H9 (cell line): ENCODE measurements around the gene PKP1. TPM values are rescaled to one million over a fixed set of nuclear protein-coding genes. Genes with fewer than 3 reads are reported as not detected.

Source experiments
- DNase-seq: peaks from one replicate; pipeline ENCODE4 v3.0.0-alpha.2; 2017
- H2AFZ ChIP-seq: one replicate; pipeline ENCODE4 v1.6.1; 2013; ENCODE audit warnings: mild to moderate bottlenecking, low read length, control low read depth, moderate library complexity
- H2AK5ac ChIP-seq: 2 replicates; pipeline ENCODE4 v1.6.1; 2013; ENCODE audit warnings: low read length, control low read depth, mixed read lengths; ENCODE audit not compliant: insufficient read length
- H2BK120ac ChIP-seq: one replicate; pipeline ENCODE4 v1.6.1; 2013; ENCODE audit warnings: low read depth, mild to moderate bottlenecking, low read length, control low read depth, inconsistent platforms; ENCODE audit not compliant: poor library complexity, severe bottlenecking
- H2BK12ac ChIP-seq: 2 replicates; pipeline ENCODE4 v1.6.1; 2013; ENCODE audit warnings: low read length, control low read depth, mixed read lengths, low read depth; ENCODE audit not compliant: insufficient read length
- H2BK15ac ChIP-seq: 2 replicates; pipeline ENCODE4 v1.6.1; 2013; ENCODE audit warnings: low read depth, low read length, control low read depth
- H2BK20ac ChIP-seq: one replicate; pipeline ENCODE4 v1.6.1; 2013; ENCODE audit warnings: low read depth, mild to moderate bottlenecking, low read length, control low read depth, inconsistent platforms; ENCODE audit not compliant: poor library complexity, severe bottlenecking
- H2BK5ac ChIP-seq: 2 replicates; pipeline ENCODE4 v1.6.1; 2013; ENCODE audit warnings: low read length, control low read depth, mixed read lengths; ENCODE audit not compliant: insufficient read length
- H3K14ac ChIP-seq: 2 replicates; pipeline ENCODE4 v1.6.1; 2013; ENCODE audit warnings: low read length, control low read depth; ENCODE audit not compliant: insufficient read depth
- H3K18ac ChIP-seq: 2 replicates; pipeline ENCODE4 v1.6.1; 2013; ENCODE audit warnings: low read depth, mild to moderate bottlenecking, mixed read lengths, low read length, control low read depth; ENCODE audit not compliant: insufficient read length
- H3K23ac ChIP-seq: 2 replicates; pipeline ENCODE4 v1.6.1; 2013; ENCODE audit warnings: low read length, control low read depth, mixed read lengths, low read depth; ENCODE audit not compliant: insufficient read length
- H3K23me2 ChIP-seq: 2 replicates; pipeline ENCODE4 v1.6.1; 2013; ENCODE audit warnings: low read depth, mild to moderate bottlenecking, mixed read lengths, low read length, control low read depth; ENCODE audit not compliant: insufficient read length, poor library complexity, severe bottlenecking
- H3K27ac ChIP-seq: 2 replicates; pipeline ENCODE4 v1.5.1; 2013; ENCODE audit warnings: low read length, control low read depth, mixed read lengths, low read depth; ENCODE audit not compliant: insufficient read length
- H3K27me3 ChIP-seq: 2 replicates; pipeline ENCODE4 v1.6.1; 2013; ENCODE audit warnings: low read length, control low read depth, inconsistent platforms; ENCODE audit not compliant: insufficient read depth
- H3K4ac ChIP-seq: 2 replicates; pipeline ENCODE4 v1.6.1; 2013; ENCODE audit warnings: low read depth, mild to moderate bottlenecking, control low read depth, inconsistent platforms, low read length, moderate library complexity
- H3K4me1 ChIP-seq: 2 replicates; pipeline ENCODE4 v1.6.1; 2013; ENCODE audit warnings: low read length, control low read depth, inconsistent platforms; ENCODE audit not compliant: insufficient read depth
- H3K4me2 ChIP-seq: 2 replicates; pipeline ENCODE4 v1.6.1; 2013; ENCODE audit warnings: low read length, control low read depth, mixed read lengths; ENCODE audit not compliant: insufficient read length, insufficient read depth
- H3K56ac ChIP-seq: 2 replicates; pipeline ENCODE4 v1.6.1; 2013; ENCODE audit warnings: low read depth, mild to moderate bottlenecking, mixed read lengths, low read length, control low read depth; ENCODE audit not compliant: insufficient read length
- H3K79me1 ChIP-seq: 2 replicates; pipeline ENCODE4 v1.6.1; 2013; ENCODE audit warnings: low read depth, mild to moderate bottlenecking, moderate library complexity, low read length, control low read depth, inconsistent platforms; ENCODE audit not compliant: insufficient read depth, poor library complexity, severe bottlenecking
- H3K79me2 ChIP-seq: 2 replicates; pipeline ENCODE4 v1.6.1; 2013; ENCODE audit warnings: low read length, control low read depth, inconsistent platforms; ENCODE audit not compliant: insufficient read depth
- H3K9ac ChIP-seq: 2 replicates; pipeline ENCODE4 v1.6.1; 2013; ENCODE audit warnings: low read length, control low read depth, mixed read lengths; ENCODE audit not compliant: insufficient read length; ENCODE audit errors: extremely low read depth
- H3K9me3 ChIP-seq: one replicate; pipeline ENCODE4 v1.6.1; 2013; ENCODE audit warnings: low read depth, low read length, inconsistent platforms; ENCODE audit not compliant: control insufficient read depth
- H3T11ph ChIP-seq: one replicate; pipeline ENCODE4 v1.6.1; 2013; ENCODE audit warnings: mild to moderate bottlenecking, low read length, control low read depth, inconsistent platforms
- H4K20me1 ChIP-seq: one replicate; pipeline ENCODE4 v1.6.1; 2013; ENCODE audit not compliant: control insufficient read depth, insufficient read length, insufficient read depth
- H4K5ac ChIP-seq: 2 replicates; pipeline ENCODE4 v1.6.1; 2013; ENCODE audit warnings: low read depth, mild to moderate bottlenecking, mixed read lengths, low read length, control low read depth; ENCODE audit not compliant: insufficient read length
- H4K8ac ChIP-seq: replicated peaks from 2 replicates; pipeline ENCODE4 v1.6.1; 2013; ENCODE audit warnings: low read length, control low read depth, mixed read lengths, low read depth; ENCODE audit not compliant: insufficient read length
- H4K91ac ChIP-seq: 2 replicates; pipeline ENCODE4 v1.6.1; 2013; ENCODE audit warnings: low read depth, mild to moderate bottlenecking, moderate library complexity, mixed read lengths, low read length, control low read depth; ENCODE audit not compliant: insufficient read length
- H3K27ac Mint-ChIP-seq, 3 experiments: 2 replicates in 2 of 3; 3 replicates in 1 of 3; pipeline ENCODE4 v1.8.0; 2020 to 2021; ENCODE audit warnings: mixed read lengths in 3 of 3, mild to moderate bottlenecking in 1 of 3, moderate library complexity in 1 of 3
- H3K27me3 Mint-ChIP-seq: 2 replicates; pipeline ENCODE4 v1.8.0; 2021; ENCODE audit warnings: low read depth, mild to moderate bottlenecking, moderate library complexity, mixed read lengths
- H3K36me3 Mint-ChIP-seq, 3 experiments: 2 replicates in 2 of 3; 3 replicates in 1 of 3; pipeline ENCODE4 v1.8.0; 2020 to 2021; ENCODE audit warnings: low read depth in 3 of 3, mixed read lengths in 3 of 3; ENCODE audit not compliant: insufficient read depth in 1 of 3
- H3K4me1 Mint-ChIP-seq, 2 experiments: 2 replicates each; pipeline ENCODE4 v1.8.0; 2020; ENCODE audit warnings: mixed read lengths in 2 of 2
- H3K4me3 Mint-ChIP-seq, 2 experiments: 2 replicates in 1 of 2; 3 replicates in 1 of 2; pipeline ENCODE4 v1.8.0; 2020 to 2021; ENCODE audit warnings: mild to moderate bottlenecking in 2 of 2, mixed read lengths in 2 of 2, moderate library complexity in 1 of 2
- H3K9me3 Mint-ChIP-seq, 2 experiments: 2 replicates in 1 of 2; 3 replicates in 1 of 2; pipeline ENCODE4 v1.8.0; 2020; ENCODE audit warnings: mild to moderate bottlenecking in 2 of 2, mixed read lengths in 2 of 2, moderate library complexity in 1 of 2
- WGBS: extraction: QIAGEN DNeasy Blood & Tissue Kit; methylation state at CpG from one replicate; pipeline ENCODE4 v1.1.7; 2013; ENCODE audit warnings: missing lambda C conversion rate, low lambda C conversion rate, mixed read lengths; ENCODE audit not compliant: insufficient read length; ENCODE audit errors: extremely low coverage; 5-methylcytosine and 5-hydroxymethylcytosine counted together
- total RNA-seq: library from RNA; stranded (reverse); gene quantifications from 2 replicates; pipeline ENCODE4 v1.2.1, GENCODE V29; 2021
- TF ChIP-seq, protein P1 (sequence below): fragments of 200-600 bp; sonication (generic); conservative IDR thresholded peaks from 3 replicates; pipeline ENCODE4 v1.8.0; 2021; ENCODE audit warnings: antibody characterized with exemption, mild to moderate bottlenecking

Gene PKP1
- total RNA-seq, 1 experiment from 2014 or later: 0.09 TPM

DNA sequence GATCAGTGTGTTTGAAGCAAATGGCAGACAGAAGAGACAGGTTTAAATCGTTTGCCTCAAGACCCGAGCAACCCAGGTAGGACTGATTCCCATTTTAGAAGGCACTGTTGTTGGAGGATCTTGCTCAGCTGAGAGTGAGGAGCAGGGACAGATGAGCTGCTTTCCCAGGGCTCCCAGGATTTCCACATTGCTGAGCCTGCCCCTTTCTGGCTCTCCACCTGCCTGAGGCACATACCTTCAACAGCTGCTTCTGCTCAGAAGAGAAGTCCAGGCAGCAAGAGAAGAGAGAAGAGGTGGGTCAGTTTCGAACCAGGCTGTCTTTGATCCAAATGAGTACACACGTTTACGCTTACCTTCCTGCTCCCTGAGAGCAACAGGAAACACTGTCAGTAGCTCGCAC, 88.5 kb downstream of the PKP1 start:
- WGBS: no CpG with 5 or more reads among the region's 6 CpGs
- Histone ChIP-seq H4K91ac (no peak overlapping the region), H4K8ac (no peak overlapping the region), H3K23me2 (no peaks in the 10 kb centered on the region), H4K20me1 (no peaks in the 10 kb centered on the region), H3K27ac (no peak overlapping the region), H3K27me3 (no peaks in the 10 kb centered on the region; the same call in 1 of the 2 replicates), H3K18ac (no peak overlapping the region), H2AK5ac (no peak overlapping the region), H2BK15ac (no peak overlapping the region), H3K9ac (no peak overlapping the region), H2BK20ac (no peak overlapping the region), H2BK12ac (no peak overlapping the region), H3K4me1 (peaks cover 19% of the 10 kb centered on the region; the same call in 1 of the 2 replicates), H3K4me2 (no peak overlapping the region), H2AFZ (no peak overlapping the region), H3K9me3 (no peaks in the 10 kb centered on the region), H3K14ac (no peak overlapping the region), H3K79me2 (no peaks in the 10 kb centered on the region), H2BK5ac (no peak overlapping the region), H3K79me1 (no peaks in the 10 kb centered on the region), H3K23ac (no peak overlapping the region), H2BK120ac (no peak overlapping the region), H3T11ph (no peak overlapping the region), H3K56ac (no peak overlapping the region), H3K4ac (no peak overlapping the region), H4K5ac (no peak overlapping the region)
- Mint-ChIP-seq H3K27me3 (peaks cover 18% of the 10 kb centered on the region), H3K36me3 (no peaks in the 10 kb centered on the region), H3K9me3 (no peaks in the 10 kb centered on the region), H3K4me3 (no peak overlapping the region), H3K27ac (no peak overlapping the region), H3K4me1 (peaks cover 50 to 51% of the 10 kb centered on the region in 2 experiments)
- TF ChIP-seq, protein P1, sequence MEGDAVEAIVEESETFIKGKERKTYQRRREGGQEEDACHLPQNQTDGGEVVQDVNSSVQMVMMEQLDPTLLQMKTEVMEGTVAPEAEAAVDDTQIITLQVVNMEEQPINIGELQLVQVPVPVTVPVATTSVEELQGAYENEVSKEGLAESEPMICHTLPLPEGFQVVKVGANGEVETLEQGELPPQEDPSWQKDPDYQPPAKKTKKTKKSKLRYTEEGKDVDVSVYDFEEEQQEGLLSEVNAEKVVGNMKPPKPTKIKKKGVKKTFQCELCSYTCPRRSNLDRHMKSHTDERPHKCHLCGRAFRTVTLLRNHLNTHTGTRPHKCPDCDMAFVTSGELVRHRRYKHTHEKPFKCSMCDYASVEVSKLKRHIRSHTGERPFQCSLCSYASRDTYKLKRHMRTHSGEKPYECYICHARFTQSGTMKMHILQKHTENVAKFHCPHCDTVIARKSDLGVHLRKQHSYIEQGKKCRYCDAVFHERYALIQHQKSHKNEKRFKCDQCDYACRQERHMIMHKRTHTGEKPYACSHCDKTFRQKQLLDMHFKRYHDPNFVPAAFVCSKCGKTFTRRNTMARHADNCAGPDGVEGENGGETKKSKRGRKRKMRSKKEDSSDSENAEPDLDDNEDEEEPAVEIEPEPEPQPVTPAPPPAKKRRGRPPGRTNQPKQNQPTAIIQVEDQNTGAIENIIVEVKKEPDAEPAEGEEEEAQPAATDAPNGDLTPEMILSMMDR: no peak
- no peak for DNase-seq
